Measurements from ENCODE around the gene OR5W2.

DNA sequence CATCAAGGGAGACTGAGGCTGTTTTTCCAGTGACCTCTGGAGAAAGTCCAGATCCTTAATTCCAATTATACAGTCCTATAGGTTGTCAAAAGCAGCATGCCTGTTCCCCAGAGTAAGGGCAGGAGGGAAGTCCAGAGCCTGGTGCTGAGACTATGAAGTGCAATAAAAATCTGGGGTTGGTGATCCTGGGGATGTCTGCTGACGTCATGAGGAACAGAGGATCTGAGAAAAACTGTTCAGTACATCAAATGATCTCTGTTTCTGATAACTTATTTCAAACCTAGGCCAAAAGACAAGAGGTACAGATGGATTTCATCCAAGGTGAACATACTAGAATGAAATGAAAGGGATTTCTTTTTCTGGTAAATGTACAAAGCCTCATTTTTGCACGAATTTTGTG is 12.1 kb downstream of the OR5W2 start:
- TF ChIP-seq, protein P1, sequence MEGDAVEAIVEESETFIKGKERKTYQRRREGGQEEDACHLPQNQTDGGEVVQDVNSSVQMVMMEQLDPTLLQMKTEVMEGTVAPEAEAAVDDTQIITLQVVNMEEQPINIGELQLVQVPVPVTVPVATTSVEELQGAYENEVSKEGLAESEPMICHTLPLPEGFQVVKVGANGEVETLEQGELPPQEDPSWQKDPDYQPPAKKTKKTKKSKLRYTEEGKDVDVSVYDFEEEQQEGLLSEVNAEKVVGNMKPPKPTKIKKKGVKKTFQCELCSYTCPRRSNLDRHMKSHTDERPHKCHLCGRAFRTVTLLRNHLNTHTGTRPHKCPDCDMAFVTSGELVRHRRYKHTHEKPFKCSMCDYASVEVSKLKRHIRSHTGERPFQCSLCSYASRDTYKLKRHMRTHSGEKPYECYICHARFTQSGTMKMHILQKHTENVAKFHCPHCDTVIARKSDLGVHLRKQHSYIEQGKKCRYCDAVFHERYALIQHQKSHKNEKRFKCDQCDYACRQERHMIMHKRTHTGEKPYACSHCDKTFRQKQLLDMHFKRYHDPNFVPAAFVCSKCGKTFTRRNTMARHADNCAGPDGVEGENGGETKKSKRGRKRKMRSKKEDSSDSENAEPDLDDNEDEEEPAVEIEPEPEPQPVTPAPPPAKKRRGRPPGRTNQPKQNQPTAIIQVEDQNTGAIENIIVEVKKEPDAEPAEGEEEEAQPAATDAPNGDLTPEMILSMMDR (IDR thresholded peaks at IDR 0.05), result no peak
- TF ChIP-seq EZH2 (IDR thresholded peaks at IDR 0.05) (no peak), EZH2phosphoT487 (IDR thresholded peaks at IDR 0.05) (no peak)

Measured in neural progenitor cell (in vitro differentiated cells).